KMS-11 (cell line): Measurements from ENCODE around the gene TREML2.

Source experiments
- H2AFZ ChIP-seq: fragments of 200-600 bp; sonication (generic); 2 replicates; pipeline ENCODE4 v1.6.1; 2016; ENCODE audit warnings: antibody characterized with exemption, mixed run types, low read depth
- H3K27ac ChIP-seq: fragments of 200-600 bp; sonication (generic); 2 replicates; pipeline ENCODE4 v1.6.1; 2016; ENCODE audit warnings: mild to moderate bottlenecking, mixed run types
- H3K27me3 ChIP-seq: fragments of 200-600 bp; sonication (generic); 2 replicates; pipeline ENCODE4 v1.6.1; 2017; ENCODE audit warnings: mild to moderate bottlenecking, low read depth, mixed run types, moderate library complexity; ENCODE audit not compliant: insufficient read depth
- H3K36me3 ChIP-seq: fragments of 200-600 bp; sonication (generic); 2 replicates; pipeline ENCODE4 v1.6.1; 2017; ENCODE audit warnings: mild to moderate bottlenecking, mixed run types; ENCODE audit not compliant: insufficient read depth
- H3K4me1 ChIP-seq: fragments of 200-600 bp; sonication (generic); 2 replicates; pipeline ENCODE4 v1.6.1; 2016; ENCODE audit warnings: mild to moderate bottlenecking, low read depth, mixed run types; ENCODE audit not compliant: poor library complexity, severe bottlenecking
- H3K4me2 ChIP-seq: fragments of 200-600 bp; sonication (generic); 2 replicates; pipeline ENCODE4 v1.7.0; 2016; ENCODE audit warnings: mild to moderate bottlenecking, mixed run types
- H3K4me3 ChIP-seq: fragments of 200-600 bp; sonication (generic); IDR thresholded peaks from 2 replicates; pipeline ENCODE4 v1.6.1; 2017; ENCODE audit warnings: low read depth, low read length, mixed read lengths; ENCODE audit not compliant: insufficient read depth
- H3K79me2 ChIP-seq: fragments of 200-600 bp; sonication (generic); 2 replicates; pipeline ENCODE4 v1.6.1; 2016; ENCODE audit warnings: low read depth, mixed run types; ENCODE audit not compliant: insufficient read depth
- H3K9ac ChIP-seq: fragments of 200-600 bp; sonication (generic); 2 replicates; pipeline ENCODE4 v1.6.1; 2016; ENCODE audit warnings: mild to moderate bottlenecking, mixed run types
- H4K20me1 ChIP-seq: fragments of 200-600 bp; sonication (generic); 2 replicates; pipeline ENCODE4 v1.6.1; 2016; ENCODE audit warnings: mild to moderate bottlenecking, mixed run types; ENCODE audit not compliant: insufficient read depth
- CTCF ChIP-seq: fragments of 200-600 bp; sonication (generic); conservative IDR thresholded peaks from 2 replicates; pipeline ENCODE4 v1.6.1; 2017; ENCODE audit warnings: low read depth, mild to moderate bottlenecking, antibody characterized with exemption, low read length, moderate library complexity, mixed read lengths

Gene TREML2

DNA sequence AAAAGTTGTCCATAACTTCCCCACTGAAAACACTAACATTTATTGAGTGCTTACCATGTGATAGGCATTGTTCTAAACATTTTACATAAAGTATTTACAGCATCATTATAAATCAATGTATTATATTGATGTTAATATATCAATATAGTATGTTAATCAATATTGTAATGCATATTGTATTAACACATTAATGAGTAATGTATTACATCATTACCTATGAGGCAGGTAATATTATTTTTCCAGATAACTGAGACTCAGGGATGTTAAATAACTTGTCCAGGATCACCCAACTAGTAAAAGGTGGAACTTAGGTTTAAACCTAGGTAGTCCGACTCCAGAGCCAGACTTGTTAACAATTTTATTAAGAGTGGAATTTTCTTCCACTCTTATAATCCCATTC lies 25.9 kb downstream of the TREML2 start:
- TF ChIP-seq CTCF: no peak
- H3K27ac ChIP-seq: no peak overlapping the region

DNA sequence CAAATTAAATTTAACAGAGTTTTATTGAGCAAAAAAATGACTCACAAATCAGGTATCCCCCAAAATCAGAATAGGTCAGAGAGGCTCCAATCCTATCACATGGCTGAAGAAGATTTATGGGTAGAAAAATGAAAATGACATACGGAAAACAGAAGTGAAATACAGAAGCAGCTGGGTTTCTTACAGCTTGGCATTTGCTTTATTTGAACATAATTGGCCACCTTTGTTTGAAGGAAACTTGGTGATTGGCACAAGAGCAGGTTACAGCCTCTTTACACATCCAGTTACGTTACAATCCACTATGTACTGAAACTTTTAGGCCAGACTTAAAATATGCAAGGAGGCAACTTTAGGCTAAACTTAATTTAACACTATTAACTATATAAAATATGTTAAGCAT lies 26.3 kb downstream of the TREML2 start:
- H4K20me1 ChIP-seq: no peaks in the 10 kb centered on the region
- no peaks in the 10 kb centered on the region for H3K4me1 ChIP-seq
- no peak overlapping the region for H2AFZ ChIP-seq
- no peak overlapping the region for H3K27ac ChIP-seq
- H3K27me3 ChIP-seq: no peaks in the 10 kb centered on the region
- no peaks in the 10 kb centered on the region for H3K79me2 ChIP-seq
- H3K4me2 ChIP-seq: no peak overlapping the region
- no peak overlapping the region for H3K4me3 ChIP-seq
- TF ChIP-seq CTCF: no peak
- no peaks in the 10 kb centered on the region for H3K36me3 ChIP-seq
- H3K9ac ChIP-seq: no peak overlapping the region

More for the DNA sequence above, 25.9 kb downstream of the TREML2 start:
- H3K79me2 ChIP-seq: no peaks in the 10 kb centered on the region
- H3K9ac ChIP-seq: no peak overlapping the region
- H3K4me3 ChIP-seq: no peak overlapping the region
- H4K20me1 ChIP-seq: no peaks in the 10 kb centered on the region
- H2AFZ ChIP-seq: no peak overlapping the region
- no peaks in the 10 kb centered on the region for H3K4me1 ChIP-seq
- H3K27me3 ChIP-seq: no peaks in the 10 kb centered on the region
- no peak overlapping the region for H3K4me2 ChIP-seq
- H3K36me3 ChIP-seq: no peaks in the 10 kb centered on the region

DNA sequence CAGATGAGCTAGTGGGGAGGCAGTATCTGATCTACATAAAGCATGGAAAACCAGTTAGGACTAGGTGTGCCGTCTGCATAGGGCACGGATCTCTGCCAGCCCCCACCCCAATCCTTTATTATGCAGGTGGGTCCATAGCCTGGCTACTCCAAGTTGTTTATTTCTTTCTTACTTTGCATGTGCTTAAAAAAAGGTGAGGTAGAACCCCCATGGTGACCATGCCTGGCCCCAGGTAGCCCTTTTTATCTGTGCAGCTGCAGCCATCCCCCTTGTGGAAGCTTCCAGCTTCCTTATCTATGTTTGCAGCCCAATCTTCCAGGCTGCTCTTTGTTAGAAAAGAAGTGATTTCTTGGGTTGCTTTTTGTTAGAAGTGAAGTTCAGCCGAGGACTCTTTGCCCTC lies 29.0 kb downstream of the TREML2 start:
- Histone ChIP-seq H3K27ac (no peak overlapping the region), H3K4me1 (no peaks in the 10 kb centered on the region), H2AFZ (no peak overlapping the region), H3K9ac (no peak overlapping the region), H3K79me2 (no peaks in the 10 kb centered on the region), H3K4me2 (no peak overlapping the region), H3K4me3 (no peak overlapping the region), H4K20me1 (no peaks in the 10 kb centered on the region), H3K27me3 (no peaks in the 10 kb centered on the region), H3K36me3 (no peaks in the 10 kb centered on the region)
- TF ChIP-seq CTCF: no peak

DNA sequence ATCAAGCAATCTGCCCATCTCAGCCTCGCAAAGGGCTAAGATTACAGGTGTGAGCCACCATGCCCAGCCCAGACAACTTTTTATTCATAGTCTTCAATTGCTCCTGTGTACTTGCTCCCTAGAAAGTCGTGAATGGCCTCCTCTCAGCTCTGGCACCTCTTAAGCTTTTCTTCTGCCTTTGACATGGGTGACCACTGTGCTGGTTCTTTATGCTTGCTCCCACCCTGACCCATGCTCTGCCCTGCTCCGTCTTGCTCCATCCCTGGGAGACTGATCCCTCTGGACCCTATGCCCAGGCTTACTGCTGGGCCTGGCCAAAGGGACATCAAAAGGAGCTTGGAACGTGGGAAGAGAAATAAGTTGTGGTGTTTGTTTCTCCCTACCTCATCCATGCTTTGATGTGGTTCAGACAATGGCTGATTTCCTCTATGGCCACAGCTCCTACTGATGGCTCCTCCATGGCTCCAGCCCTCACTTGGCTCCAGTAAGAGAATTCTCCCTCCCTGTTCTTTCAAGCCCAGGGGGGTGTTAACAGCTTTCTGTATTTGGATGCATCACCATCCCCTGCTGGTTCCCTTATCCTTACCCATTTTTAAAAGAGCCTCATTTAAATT lies 30.3 kb downstream of the TREML2 start:
- Histone ChIP-seq H3K4me2 (no peak overlapping the region), H3K36me3 (no peaks in the 10 kb centered on the region), H3K27me3 (no peaks in the 10 kb centered on the region), H4K20me1 (no peaks in the 10 kb centered on the region), H2AFZ (no peak overlapping the region), H3K4me3 (no peak overlapping the region), H3K9ac (no peak overlapping the region), H3K4me1 (no peaks in the 10 kb centered on the region), H3K27ac (no peak overlapping the region), H3K79me2 (no peaks in the 10 kb centered on the region)
- TF ChIP-seq CTCF: no peak
